Activated CD8-positive, alpha-beta T cell treated with anti-CD3 and anti-CD28 coated beads for 36 hours (primary cell): ENCODE data around the gene ADGRB3. TPM values are rescaled to one million over a fixed set of nuclear protein-coding genes. Genes with fewer than 3 reads are reported as not detected.

ENCODE experiments used
- ATAC-seq: fragments of 200-7000 bp; cut with Tn5 transposase; one replicate; pipeline ENCODE4 v1.10.0; 2021; ENCODE audit warnings: mild to moderate bottlenecking, moderate library complexity
- CTCF ChIA-PET: fragments of 350-600 bp; sonication (Branson Sonifier 250); formaldehyde crosslinking; loops from one replicate; lab custom pipeline; 2021; ENCODE audit warnings: antibody characterized with exemption; lab: Charles Lee
- POLR2A ChIA-PET: fragments of 350-600 bp; sonication (Branson Sonifier 250); formaldehyde crosslinking; loops from one replicate; lab custom pipeline; 2021; ENCODE audit warnings: antibody characterized with exemption; lab: Charles Lee
- DNase-seq: peaks from one replicate; pipeline ENCODE4 v3.0.0-alpha.2; 2020
- H3K27ac Mint-ChIP-seq: one replicate; pipeline ENCODE4 v1.8.0; 2021; ENCODE audit warnings: mild to moderate bottlenecking, mixed read lengths
- H3K27me3 Mint-ChIP-seq: one replicate; pipeline ENCODE4 v1.8.0; 2021; ENCODE audit warnings: mixed read lengths
- H3K36me3 Mint-ChIP-seq: one replicate; pipeline ENCODE4 v1.8.0; 2021; ENCODE audit warnings: low read depth, mixed read lengths
- H3K4me1 Mint-ChIP-seq: one replicate; pipeline ENCODE4 v1.8.0; 2021; ENCODE audit warnings: low read depth, mixed read lengths
- H3K4me3 Mint-ChIP-seq: one replicate; pipeline ENCODE4 v1.8.0; 2021; ENCODE audit warnings: mild to moderate bottlenecking, moderate library complexity, mixed read lengths
- H3K9me3 Mint-ChIP-seq: one replicate; pipeline ENCODE4 v1.8.0; 2021; ENCODE audit warnings: mixed read lengths
- intact Hi-C: fragments of 100-400 bp; cut with micrococcal nuclease; formaldehyde crosslinking; loops from one replicate; pipeline ENCODE4 v1.10.0; 2022
- total RNA-seq, 2 experiments: library from RNA; stranded (reverse); gene quantifications; one replicate each; pipeline ENCODE4 v1.2.3, GENCODE V29; 2021
- TF ChIP-seq, protein P1 (sequence below): fragments of 200-600 bp; IDR thresholded peaks from one replicate; pipeline ENCODE4 v1.8.0; 2022; ENCODE audit warnings: antibody characterized with exemption, mild to moderate bottlenecking

ADGRB3 gene
- total RNA-seq, 2 experiments from 2014 or later = not detected

DNA sequence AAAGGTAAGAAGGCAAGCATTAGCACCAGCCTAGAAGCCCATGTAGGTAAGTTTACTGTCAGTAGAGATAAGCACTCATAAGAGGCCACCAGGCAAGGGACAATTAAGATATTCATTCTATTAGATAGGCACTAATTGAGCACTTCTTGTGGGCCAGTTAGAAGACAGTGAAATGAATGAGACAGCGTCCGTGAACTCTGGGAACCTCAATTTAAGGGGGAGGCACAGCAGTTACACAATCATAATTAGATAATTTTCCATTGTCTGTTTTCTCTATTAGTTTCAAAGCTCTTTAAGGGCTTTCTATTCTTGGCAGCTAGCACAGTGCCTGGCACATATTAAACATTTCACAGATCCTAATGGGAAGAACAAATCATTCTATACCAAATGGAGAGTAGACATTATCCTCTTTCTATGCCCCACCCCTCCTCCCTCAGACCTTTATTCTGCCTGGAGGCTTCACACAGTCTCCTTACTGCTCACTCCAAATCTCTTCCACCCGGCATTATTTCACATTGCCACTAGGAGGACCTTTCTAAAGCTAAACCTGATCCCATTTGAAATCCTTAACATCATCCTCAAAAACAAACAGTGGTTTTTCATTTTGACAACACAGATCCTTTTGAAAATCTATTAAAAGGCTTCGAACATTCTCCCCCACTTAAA lies 529.6 kb downstream of the ADGRB3 start:
- intact Hi-C loops = no loop called here
- Mint-ChIP-seq H3K36me3 (no peaks in the 10 kb centered on the region), H3K27me3 (no peaks in the 10 kb centered on the region), H3K27ac (no peak overlapping the region), H3K4me3 (no peak overlapping the region), H3K9me3 (no peaks in the 10 kb centered on the region), H3K4me1 (no peaks in the 10 kb centered on the region)
- ChIA-PET CTCF (no interaction called here), POLR2A (no interaction called here)
- TF ChIP-seq, protein P1, sequence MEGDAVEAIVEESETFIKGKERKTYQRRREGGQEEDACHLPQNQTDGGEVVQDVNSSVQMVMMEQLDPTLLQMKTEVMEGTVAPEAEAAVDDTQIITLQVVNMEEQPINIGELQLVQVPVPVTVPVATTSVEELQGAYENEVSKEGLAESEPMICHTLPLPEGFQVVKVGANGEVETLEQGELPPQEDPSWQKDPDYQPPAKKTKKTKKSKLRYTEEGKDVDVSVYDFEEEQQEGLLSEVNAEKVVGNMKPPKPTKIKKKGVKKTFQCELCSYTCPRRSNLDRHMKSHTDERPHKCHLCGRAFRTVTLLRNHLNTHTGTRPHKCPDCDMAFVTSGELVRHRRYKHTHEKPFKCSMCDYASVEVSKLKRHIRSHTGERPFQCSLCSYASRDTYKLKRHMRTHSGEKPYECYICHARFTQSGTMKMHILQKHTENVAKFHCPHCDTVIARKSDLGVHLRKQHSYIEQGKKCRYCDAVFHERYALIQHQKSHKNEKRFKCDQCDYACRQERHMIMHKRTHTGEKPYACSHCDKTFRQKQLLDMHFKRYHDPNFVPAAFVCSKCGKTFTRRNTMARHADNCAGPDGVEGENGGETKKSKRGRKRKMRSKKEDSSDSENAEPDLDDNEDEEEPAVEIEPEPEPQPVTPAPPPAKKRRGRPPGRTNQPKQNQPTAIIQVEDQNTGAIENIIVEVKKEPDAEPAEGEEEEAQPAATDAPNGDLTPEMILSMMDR = no peak
- DNase-seq (no peak), ATAC-seq (no peak)

DNA sequence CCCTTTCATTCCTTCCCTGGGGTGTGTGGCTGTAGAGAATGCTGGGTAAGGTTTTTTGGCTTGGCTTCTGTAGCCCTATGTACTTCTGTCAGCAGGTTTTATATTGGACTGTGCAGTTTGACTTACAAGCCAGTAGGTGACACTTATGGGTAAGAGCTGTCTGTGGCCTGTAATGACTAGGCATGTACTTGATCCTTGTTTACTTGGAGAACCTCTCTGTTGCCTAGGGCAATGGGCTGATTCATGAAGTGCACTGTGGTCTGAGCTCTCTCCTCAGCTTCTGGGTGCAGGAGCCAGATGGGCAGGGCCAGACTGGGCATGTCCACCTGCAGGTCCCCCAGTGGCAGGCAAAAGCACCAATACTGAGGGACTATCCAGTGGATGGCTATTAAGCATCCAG lies 544.6 kb downstream of the ADGRB3 start:
- intact Hi-C loops = no loop called here
- Mint-ChIP-seq H3K36me3 (no peaks in the 10 kb centered on the region), H3K27me3 (no peaks in the 10 kb centered on the region), H3K27ac (no peak overlapping the region), H3K4me3 (no peak overlapping the region), H3K9me3 (peaks cover 3% of the 10 kb centered on the region), H3K4me1 (no peaks in the 10 kb centered on the region)
- CTCF ChIA-PET = no interaction called here
- no peak for DNase-seq
- POLR2A ChIA-PET = no interaction called here
- TF ChIP-seq, protein P1 = no peak
- ATAC-seq = no peak

GRCh38 chr6:69180361-69181067 lies 545.4 kb downstream of the ADGRB3 start:
- no peak overlapping the region for H3K4me3 Mint-ChIP-seq
- CTCF ChIA-PET = no interaction called here
- no peak overlapping the region for H3K27ac Mint-ChIP-seq
- H3K27me3 Mint-ChIP-seq = no peaks in the 10 kb centered on the region
- H3K36me3 Mint-ChIP-seq = no peaks in the 10 kb centered on the region
- peaks cover 3% of the 10 kb centered on the region for H3K9me3 Mint-ChIP-seq
- ATAC-seq = no peak
- POLR2A ChIA-PET = no interaction called here
- DNase-seq = no peak
- intact Hi-C loops = no loop called here
- no peaks in the 10 kb centered on the region for H3K4me1 Mint-ChIP-seq
- TF ChIP-seq, protein P1 = no peak

DNA sequence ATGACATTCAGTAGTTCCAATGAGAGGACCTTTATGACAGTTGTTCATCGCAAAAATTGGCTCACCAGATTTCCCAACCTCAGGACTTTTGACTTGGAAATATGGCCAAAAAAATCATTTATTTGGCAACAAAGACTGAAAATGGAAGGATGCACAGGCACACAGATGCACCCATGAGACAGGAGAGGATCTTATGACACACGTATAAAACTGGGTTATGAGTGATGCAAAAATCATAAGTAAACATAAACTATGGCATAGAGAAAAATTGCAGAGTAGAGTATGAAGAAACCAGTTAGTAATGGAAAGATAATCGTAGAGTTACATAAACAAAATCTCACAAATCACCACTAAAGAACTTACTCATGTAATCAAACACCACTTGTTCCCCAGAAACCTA lies 546.9 kb downstream of the ADGRB3 start:
- ChIA-PET POLR2A (no interaction called here), CTCF (no interaction called here)
- peaks cover 3% of the 10 kb centered on the region for H3K9me3 Mint-ChIP-seq
- H3K27me3 Mint-ChIP-seq = no peaks in the 10 kb centered on the region
- TF ChIP-seq, protein P1 = no peak
- H3K27ac Mint-ChIP-seq = no peak overlapping the region
- DNase-seq = no peak
- intact Hi-C loops = no loop called here
- H3K4me1 Mint-ChIP-seq = no peaks in the 10 kb centered on the region
- no peak for ATAC-seq
- H3K36me3 Mint-ChIP-seq = no peaks in the 10 kb centered on the region
- H3K4me3 Mint-ChIP-seq = no peak overlapping the region

DNA sequence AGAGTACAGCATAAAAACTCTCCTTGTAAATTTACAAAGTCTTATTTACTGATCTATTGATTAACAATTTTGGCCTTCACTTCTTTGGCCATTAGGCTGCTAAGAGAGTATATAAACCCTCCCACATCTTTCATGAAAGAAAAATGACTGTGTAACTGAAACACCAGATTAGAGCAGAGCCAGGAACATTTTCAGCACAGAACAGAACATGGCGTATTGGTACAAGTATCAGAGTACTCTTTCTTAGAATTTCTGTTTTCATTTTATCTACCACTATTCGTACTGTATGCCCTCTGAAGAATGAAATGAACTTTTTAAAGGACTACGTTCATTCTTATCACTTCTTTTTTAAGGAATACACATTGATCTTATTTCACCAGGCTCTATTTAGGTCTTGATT lies 550.2 kb downstream of the ADGRB3 start:
- no peak overlapping the region for H3K4me3 Mint-ChIP-seq
- POLR2A ChIA-PET = no interaction called here
- ATAC-seq (no peak), DNase-seq (no peak)
- H3K27ac Mint-ChIP-seq = no peak overlapping the region
- TF ChIP-seq, protein P1 = no peak
- H3K27me3 Mint-ChIP-seq = no peaks in the 10 kb centered on the region
- CTCF ChIA-PET = interaction anchor here (0.7 kb wide), 1 partner anchor 15 kb away, joined by 3 read pairs; no protein-coding TSS in a partner anchor
- peaks cover under 1% of the 10 kb centered on the region for H3K9me3 Mint-ChIP-seq
- no peaks in the 10 kb centered on the region for H3K4me1 Mint-ChIP-seq
- intact Hi-C loops = no loop called here
- no peaks in the 10 kb centered on the region for H3K36me3 Mint-ChIP-seq
